Measurements from ENCODE around the gene ACTN4. TPM values are rescaled to one million over a fixed set of nuclear protein-coding genes. Genes with fewer than 3 reads are reported as not detected.

ACTN4 gene
- total and polyA plus RNA-seq, 10 of the 15 experiments (the other 5 are each of a cell fraction or from before 2014, with no cell fraction given), result 2.4 to 293 (median 72.5) TPM

DNA sequence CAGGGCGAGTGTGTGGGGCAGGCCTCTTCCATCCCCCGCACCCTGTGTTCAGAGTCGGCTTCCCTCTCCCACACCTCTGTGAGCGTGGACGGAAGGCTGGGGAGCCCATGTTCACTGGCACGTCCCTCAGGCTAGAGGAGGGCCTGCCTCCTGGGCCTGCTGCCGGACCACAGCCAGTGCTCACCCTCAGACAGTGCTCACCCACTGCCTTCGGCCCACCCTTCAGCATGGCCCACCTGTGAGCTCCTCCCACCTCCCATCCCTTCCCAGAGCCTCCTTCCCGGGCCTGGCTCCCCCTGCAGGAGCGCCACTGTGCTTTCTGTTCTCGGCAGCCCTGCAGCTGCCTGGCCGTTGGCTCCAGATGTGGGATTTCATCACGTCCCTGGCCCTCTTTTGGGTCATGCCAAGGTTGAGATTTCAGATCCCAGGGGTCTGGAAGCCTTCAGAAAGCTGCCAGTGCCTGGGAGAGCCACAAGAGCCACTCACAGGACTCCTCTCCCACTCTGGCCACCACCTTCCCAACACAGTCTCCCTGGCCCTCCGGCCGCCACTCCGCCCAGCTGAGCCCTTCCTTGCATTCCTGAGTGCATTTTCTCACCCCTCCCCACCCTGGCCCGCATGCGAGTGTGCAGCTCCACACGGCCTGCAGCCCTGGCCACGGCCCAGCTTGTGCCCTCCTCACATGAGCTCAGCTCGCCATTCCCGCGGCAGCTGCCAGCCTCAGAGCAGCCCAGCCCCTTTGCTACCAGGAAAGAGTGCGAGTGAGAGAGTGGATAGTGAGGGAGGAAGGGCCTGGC is 71.5 kb downstream of the ACTN4 start (continued):
- no peak for TF ChIP-seq HDAC6 (IDR thresholded peaks at IDR 0.05; ENCODE audit: unreplicated experiment)

- H3K27me3 ChIP-seq (replicated peaks in 1 of 2; ENCODE audit: control insufficient read depth in 2 of 2, insufficient read depth in 2 of 2, low read length in 1 of 2), result no peaks in the 10 kb centered on the region
- intact Hi-C loops (cut with micrococcal nuclease; ENCODE audit: unreplicated experiment), result no loop called here
- FAIRE-seq, result no peak
- no peak overlapping the region for H3K27ac ChIP-seq (ENCODE audit: control insufficient read depth, insufficient read depth)
- no peaks in the 10 kb centered on the region for H3K9me3 ChIP-seq (replicated peaks; ENCODE audit: control insufficient read depth, insufficient read depth, low read length)
- peaks cover 26 to 37% of the 10 kb centered on the region in 2 experiments for H3K36me3 ChIP-seq (ENCODE audit: control insufficient read depth in 2 of 2, insufficient read depth in 2 of 2, low read length in 1 of 2)
- no peak overlapping the region for H3K9ac ChIP-seq (ENCODE audit: control insufficient read depth, insufficient read depth, low read length)
- BruUV-seq (replicated peaks), result no TSS peak
- H3K4me2 ChIP-seq (ENCODE audit: control insufficient read depth, insufficient read depth), result no peak overlapping the region
- CTCF ChIA-PET, result no interaction called here
- ATAC-seq, result no peak
- H3K79me2 ChIP-seq (ENCODE audit: control insufficient read depth, insufficient read depth, low read length), result no peaks in the 10 kb centered on the region
- H3K4me3 ChIP-seq, result no peak overlapping the region
- H2AFZ ChIP-seq (ENCODE audit: control insufficient read depth, low read depth, low read length), result no peak overlapping the region
- H4K20me1 ChIP-seq (ENCODE audit: control insufficient read depth, insufficient read depth), result no peaks in the 10 kb centered on the region
- POLR2A ChIA-PET, result no interaction called here
- in situ Hi-C loops (cut with MboI), result no loop called here
- RAD21 ChIA-PET (ENCODE audit: unreplicated experiment), result interaction anchor here (0.6 kb wide), 1 partner anchor 166 kb away, joined by 3 read pairs; no protein-coding TSS in a partner anchor
- SMC1A ChIA-PET (ENCODE audit: uncharacterized antibody, unreplicated experiment), result no interaction called here
- 97% methylated on average over 23 of the region's 24 CpGs for WGBS (ENCODE audit: insufficient coverage, insufficient replicate concordance, low lambda C conversion rate, missing lambda C conversion rate)
- no peaks in the 10 kb centered on the region for H3K4me1 ChIP-seq (ENCODE audit: control insufficient read depth, insufficient read depth, low read length)
- no peak for TF ChIP-seq E4F1 (IDR thresholded peaks at IDR 0.05; ENCODE audit: borderline replicate concordance, partially characterized antibody)
- TF ChIP-seq ETV6 (conservative IDR thresholded peaks at IDR 0.05 in 1 of 2, IDR thresholded peaks at IDR 0.05 in 1 of 2; ENCODE audit: borderline replicate concordance in 1 of 2, low read depth in 1 of 2), result no peak
- no peak for TF ChIP-seq POLR2AphosphoS5 (IDR thresholded peaks at IDR 0.05; ENCODE audit: low read length)
- no peak for TF ChIP-seq PAX8 (IDR thresholded peaks at IDR 0.05)
- no peak for TF ChIP-seq HDGF (IDR thresholded peaks at IDR 0.05)
- no peak for TF ChIP-seq CHD1 (IDR thresholded peaks at IDR 0.05; ENCODE audit: low read depth, low read length)
- no peak for TF ChIP-seq BMI1 (IDR thresholded peaks at IDR 0.05; ENCODE audit: borderline replicate concordance)
- TF ChIP-seq FOXM1 (IDR thresholded peaks at IDR 0.05; ENCODE audit: low read depth, low read length), result no peak
- no peak for TF ChIP-seq NR2C1 (IDR thresholded peaks at IDR 0.05)
- no peak for TF ChIP-seq GABPA (IDR thresholded peaks at IDR 0.05; ENCODE audit: low read depth)
- TF ChIP-seq BACH1 (IDR thresholded peaks at IDR 0.05; ENCODE audit: borderline replicate concordance), result no peak
- no peak for TF ChIP-seq ZNF207 (IDR thresholded peaks at IDR 0.05; ENCODE audit: borderline replicate concordance)
- no peak for TF ChIP-seq LARP7 (IDR thresholded peaks at IDR 0.05)
- no peak for DNase-seq (ENCODE audit: low read depth, low spot score)
Measured at GRCh38 chr19:38719761-38720558, 72.5 kb downstream of the ACTN4 start.

All from GM12878 (cell line).